ENCODE results near the gene LLGL1.

GRCh38 chr17:18234853-18235380, 9.5 kb downstream of the LLGL1 start:
- TF ChIP-seq CTCF (IDR thresholded peaks at IDR 0.05) (no peak), EZH2 (IDR thresholded peaks at IDR 0.05) (no peak), EZH2phosphoT487 (IDR thresholded peaks at IDR 0.05) (no peak)
